HepG2 (cell line): ENCODE data around the gene LRR1. TPM values are rescaled to one million over a fixed set of nuclear protein-coding genes. Genes with fewer than 3 reads are reported as not detected.
A peak's percentile ranks its signal among the peaks of the same experiment; 100 is the strongest.

Experiments used
- ARNTL ChIP-seq: sonication (generic); formaldehyde crosslinking; IDR thresholded peaks from 2 replicates; pipeline ENCODE4 v1.4.0; 2020; ENCODE audit warnings: mild to moderate bottlenecking, missing genetic modification reagents
- FOXA1 ChIP-seq, 2 experiments: fragments of 450-650 bp in 1 of 2; sonication (generic) in 1 of 2; formaldehyde crosslinking in 1 of 2; IDR thresholded peaks; 2 replicates each; pipeline versions ENCODE4 v1.4.0 to v1.6.1; 2016 to 2020; ENCODE audit warnings: missing genetic modification reagents in 1 of 2
- IRX3 ChIP-seq: sonication (generic); formaldehyde crosslinking; IDR thresholded peaks from 2 replicates; pipeline ENCODE4 v1.8.1; 2023; ENCODE audit warnings: mild to moderate bottlenecking, low read depth, missing genetic modification reagents, borderline replicate concordance
- NCOA2 ChIP-seq: sonication (generic); formaldehyde crosslinking; IDR thresholded peaks from 2 replicates; pipeline ENCODE4 v1.8.0; 2022; ENCODE audit warnings: inconsistent platforms
- NCOA5 ChIP-seq: sonication (generic); formaldehyde crosslinking; IDR thresholded peaks from 2 replicates; pipeline ENCODE4 v1.4.0; 2020; ENCODE audit warnings: missing genetic modification reagents
- NR2C2 ChIP-seq: sonication (generic); formaldehyde crosslinking; IDR thresholded peaks from 2 replicates; pipeline ENCODE4 v1.4.0; 2020; ENCODE audit warnings: missing genetic modification reagents, mild to moderate bottlenecking, moderate library complexity, borderline replicate concordance
- SP140L ChIP-seq: sonication (generic); formaldehyde crosslinking; IDR thresholded peaks from 2 replicates; pipeline ENCODE4 v1.4.0; 2020; ENCODE audit warnings: missing genetic modification reagents, borderline replicate concordance
- ZNF7 ChIP-seq: IDR thresholded peaks from 2 replicates; pipeline ENCODE4 v1.6.1; 2016; ENCODE audit warnings: missing biosample characterization, missing genetic modification reagents
- ZNF780A ChIP-seq: sonication (generic); formaldehyde crosslinking; IDR thresholded peaks from 2 replicates; pipeline ENCODE4 v1.8.0; 2022; ENCODE audit warnings: mild to moderate bottlenecking, missing genetic modification reagents, moderate library complexity
- polyA plus RNA-seq, 8 experiments: library from polyadenylated mRNA; depleted of rRNA in 3 of 8; stranded (reverse) in 7 of 8; unstranded in 1 of 8; fragments of >200 nt; fragmentation: Illumina TruSeq in 4 of 8; extraction: Trizol in 4 of 8; gene quantifications; 2 replicates each; pipeline versions ENCODE4 v1.2.1 to v1.2.3, GENCODE V29; 2011 to 2016; ENCODE audit warnings: low read depth in 4 of 8, missing spikeins in 1 of 8, mixed read lengths in 1 of 8; ENCODE audit not compliant: insufficient read depth in 1 of 8
- total RNA-seq, 5 experiments: library from RNA; depleted of rRNA; stranded (reverse); fragments of >200 nt; fragmentation: Illumina TruSeq; extraction: Trizol; gene quantifications; 2 replicates each; pipeline ENCODE4 v1.2.3, GENCODE V29; 2016; ENCODE audit warnings: low read depth in 1 of 5
- TF ChIP-seq, protein P1 (sequence below): IDR thresholded peaks from 2 replicates; pipeline ENCODE4 v1.6.1; 2012; ENCODE audit warnings: low read length, improper control_type of control experiment
- TF ChIP-seq, protein P2 (sequence below): sonication (generic); formaldehyde crosslinking; IDR thresholded peaks from 2 replicates; pipeline ENCODE4 v1.4.0; 2020; ENCODE audit warnings: missing genetic modification reagents
- TF ChIP-seq, protein P3 (sequence below): sonication (generic); formaldehyde crosslinking; IDR thresholded peaks from 2 replicates; pipeline ENCODE4 v1.9.0; 2022; ENCODE audit warnings: missing genetic modification reagents, mild to moderate bottlenecking, borderline replicate concordance
- TF ChIP-seq, protein P4 (sequence below): sonication (generic); formaldehyde crosslinking; IDR thresholded peaks from 2 replicates; pipeline ENCODE4 v1.4.0; 2020; ENCODE audit warnings: mild to moderate bottlenecking, missing genetic modification reagents

Gene LRR1
- total and polyA plus RNA-seq, 2 of the 13 experiments (the other 11 are each of a cell fraction or from before 2014, with no cell fraction given) = 7.0 to 36.2 TPM

GRCh38 chr14:49633640-49634546 lies 35.2 kb downstream of the LRR1 start (continued):
- TF ChIP-seq, protein P1, sequence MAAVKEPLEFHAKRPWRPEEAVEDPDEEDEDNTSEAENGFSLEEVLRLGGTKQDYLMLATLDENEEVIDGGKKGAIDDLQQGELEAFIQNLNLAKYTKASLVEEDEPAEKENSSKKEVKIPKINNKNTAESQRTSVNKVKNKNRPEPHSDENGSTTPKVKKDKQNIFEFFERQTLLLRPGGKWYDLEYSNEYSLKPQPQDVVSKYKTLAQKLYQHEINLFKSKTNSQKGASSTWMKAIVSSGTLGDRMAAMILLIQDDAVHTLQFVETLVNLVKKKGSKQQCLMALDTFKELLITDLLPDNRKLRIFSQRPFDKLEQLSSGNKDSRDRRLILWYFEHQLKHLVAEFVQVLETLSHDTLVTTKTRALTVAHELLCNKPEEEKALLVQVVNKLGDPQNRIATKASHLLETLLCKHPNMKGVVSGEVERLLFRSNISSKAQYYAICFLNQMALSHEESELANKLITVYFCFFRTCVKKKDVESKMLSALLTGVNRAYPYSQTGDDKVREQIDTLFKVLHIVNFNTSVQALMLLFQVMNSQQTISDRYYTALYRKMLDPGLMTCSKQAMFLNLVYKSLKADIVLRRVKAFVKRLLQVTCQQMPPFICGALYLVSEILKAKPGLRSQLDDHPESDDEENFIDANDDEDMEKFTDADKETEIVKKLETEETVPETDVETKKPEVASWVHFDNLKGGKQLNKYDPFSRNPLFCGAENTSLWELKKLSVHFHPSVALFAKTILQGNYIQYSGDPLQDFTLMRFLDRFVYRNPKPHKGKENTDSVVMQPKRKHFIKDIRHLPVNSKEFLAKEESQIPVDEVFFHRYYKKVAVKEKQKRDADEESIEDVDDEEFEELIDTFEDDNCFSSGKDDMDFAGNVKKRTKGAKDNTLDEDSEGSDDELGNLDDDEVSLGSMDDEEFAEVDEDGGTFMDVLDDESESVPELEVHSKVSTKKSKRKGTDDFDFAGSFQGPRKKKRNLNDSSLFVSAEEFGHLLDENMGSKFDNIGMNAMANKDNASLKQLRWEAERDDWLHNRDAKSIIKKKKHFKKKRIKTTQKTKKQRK = no peak
- TF ChIP-seq ZNF7 (CRISPR knock-in tag) (no peak), ARNTL (CRISPR knock-in tag) (no peak), SP140L (CRISPR knock-in tag) (no peak), NCOA2 (peak; percentile 17), FOXA1 (IDR thresholded peaks at IDR 0.05) (no peak), FOXA1 (CRISPR knock-in tag; IDR thresholded peaks at IDR 0.05) (peak; percentile 23; the same call in 1 of the 2 replicates), NCOA5 (CRISPR knock-in tag) (no peak), IRX3 (CRISPR knock-in tag) (peak; percentile 27; the same call in 1 of the 2 replicates), NR2C2 (CRISPR knock-in tag) (peak; percentile 80), ZNF780A (peak; percentile 87; the same call in 1 of the 2 replicates)
- TF ChIP-seq, protein P2, sequence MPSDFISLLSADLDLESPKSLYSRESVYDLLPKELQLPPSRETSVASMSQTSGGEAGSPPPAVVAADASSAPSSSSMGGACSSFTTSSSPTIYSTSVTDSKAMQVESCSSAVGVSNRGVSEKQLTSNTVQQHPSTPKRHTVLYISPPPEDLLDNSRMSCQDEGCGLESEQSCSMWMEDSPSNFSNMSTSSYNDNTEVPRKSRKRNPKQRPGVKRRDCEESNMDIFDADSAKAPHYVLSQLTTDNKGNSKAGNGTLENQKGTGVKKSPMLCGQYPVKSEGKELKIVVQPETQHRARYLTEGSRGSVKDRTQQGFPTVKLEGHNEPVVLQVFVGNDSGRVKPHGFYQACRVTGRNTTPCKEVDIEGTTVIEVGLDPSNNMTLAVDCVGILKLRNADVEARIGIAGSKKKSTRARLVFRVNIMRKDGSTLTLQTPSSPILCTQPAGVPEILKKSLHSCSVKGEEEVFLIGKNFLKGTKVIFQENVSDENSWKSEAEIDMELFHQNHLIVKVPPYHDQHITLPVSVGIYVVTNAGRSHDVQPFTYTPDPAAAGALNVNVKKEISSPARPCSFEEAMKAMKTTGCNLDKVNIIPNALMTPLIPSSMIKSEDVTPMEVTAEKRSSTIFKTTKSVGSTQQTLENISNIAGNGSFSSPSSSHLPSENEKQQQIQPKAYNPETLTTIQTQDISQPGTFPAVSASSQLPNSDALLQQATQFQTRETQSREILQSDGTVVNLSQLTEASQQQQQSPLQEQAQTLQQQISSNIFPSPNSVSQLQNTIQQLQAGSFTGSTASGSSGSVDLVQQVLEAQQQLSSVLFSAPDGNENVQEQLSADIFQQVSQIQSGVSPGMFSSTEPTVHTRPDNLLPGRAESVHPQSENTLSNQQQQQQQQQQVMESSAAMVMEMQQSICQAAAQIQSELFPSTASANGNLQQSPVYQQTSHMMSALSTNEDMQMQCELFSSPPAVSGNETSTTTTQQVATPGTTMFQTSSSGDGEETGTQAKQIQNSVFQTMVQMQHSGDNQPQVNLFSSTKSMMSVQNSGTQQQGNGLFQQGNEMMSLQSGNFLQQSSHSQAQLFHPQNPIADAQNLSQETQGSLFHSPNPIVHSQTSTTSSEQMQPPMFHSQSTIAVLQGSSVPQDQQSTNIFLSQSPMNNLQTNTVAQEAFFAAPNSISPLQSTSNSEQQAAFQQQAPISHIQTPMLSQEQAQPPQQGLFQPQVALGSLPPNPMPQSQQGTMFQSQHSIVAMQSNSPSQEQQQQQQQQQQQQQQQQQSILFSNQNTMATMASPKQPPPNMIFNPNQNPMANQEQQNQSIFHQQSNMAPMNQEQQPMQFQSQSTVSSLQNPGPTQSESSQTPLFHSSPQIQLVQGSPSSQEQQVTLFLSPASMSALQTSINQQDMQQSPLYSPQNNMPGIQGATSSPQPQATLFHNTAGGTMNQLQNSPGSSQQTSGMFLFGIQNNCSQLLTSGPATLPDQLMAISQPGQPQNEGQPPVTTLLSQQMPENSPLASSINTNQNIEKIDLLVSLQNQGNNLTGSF (CRISPR knock-in tag) = no peak
- TF ChIP-seq, protein P3, sequence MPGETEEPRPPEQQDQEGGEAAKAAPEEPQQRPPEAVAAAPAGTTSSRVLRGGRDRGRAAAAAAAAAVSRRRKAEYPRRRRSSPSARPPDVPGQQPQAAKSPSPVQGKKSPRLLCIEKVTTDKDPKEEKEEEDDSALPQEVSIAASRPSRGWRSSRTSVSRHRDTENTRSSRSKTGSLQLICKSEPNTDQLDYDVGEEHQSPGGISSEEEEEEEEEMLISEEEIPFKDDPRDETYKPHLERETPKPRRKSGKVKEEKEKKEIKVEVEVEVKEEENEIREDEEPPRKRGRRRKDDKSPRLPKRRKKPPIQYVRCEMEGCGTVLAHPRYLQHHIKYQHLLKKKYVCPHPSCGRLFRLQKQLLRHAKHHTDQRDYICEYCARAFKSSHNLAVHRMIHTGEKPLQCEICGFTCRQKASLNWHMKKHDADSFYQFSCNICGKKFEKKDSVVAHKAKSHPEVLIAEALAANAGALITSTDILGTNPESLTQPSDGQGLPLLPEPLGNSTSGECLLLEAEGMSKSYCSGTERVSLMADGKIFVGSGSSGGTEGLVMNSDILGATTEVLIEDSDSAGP (CRISPR knock-in tag) = peak; percentile 92
- TF ChIP-seq, protein P4, sequence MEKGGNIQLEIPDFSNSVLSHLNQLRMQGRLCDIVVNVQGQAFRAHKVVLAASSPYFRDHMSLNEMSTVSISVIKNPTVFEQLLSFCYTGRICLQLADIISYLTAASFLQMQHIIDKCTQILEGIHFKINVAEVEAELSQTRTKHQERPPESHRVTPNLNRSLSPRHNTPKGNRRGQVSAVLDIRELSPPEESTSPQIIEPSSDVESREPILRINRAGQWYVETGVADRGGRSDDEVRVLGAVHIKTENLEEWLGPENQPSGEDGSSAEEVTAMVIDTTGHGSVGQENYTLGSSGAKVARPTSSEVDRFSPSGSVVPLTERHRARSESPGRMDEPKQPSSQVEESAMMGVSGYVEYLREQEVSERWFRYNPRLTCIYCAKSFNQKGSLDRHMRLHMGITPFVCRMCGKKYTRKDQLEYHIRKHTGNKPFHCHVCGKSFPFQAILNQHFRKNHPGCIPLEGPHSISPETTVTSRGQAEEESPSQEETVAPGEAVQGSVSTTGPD (CRISPR knock-in tag) = no peak
